ENCODE results near the gene MACROH2A1. TPM values are rescaled to one million over a fixed set of nuclear protein-coding genes. Genes with fewer than 3 reads are reported as not detected.

Gene MACROH2A1
- total and polyA plus RNA-seq, 9 of the 15 experiments (the other 6 are each of a cell fraction or from before 2014, with no cell fraction given), result 44.9 to 289 (median 193) TPM

DNA sequence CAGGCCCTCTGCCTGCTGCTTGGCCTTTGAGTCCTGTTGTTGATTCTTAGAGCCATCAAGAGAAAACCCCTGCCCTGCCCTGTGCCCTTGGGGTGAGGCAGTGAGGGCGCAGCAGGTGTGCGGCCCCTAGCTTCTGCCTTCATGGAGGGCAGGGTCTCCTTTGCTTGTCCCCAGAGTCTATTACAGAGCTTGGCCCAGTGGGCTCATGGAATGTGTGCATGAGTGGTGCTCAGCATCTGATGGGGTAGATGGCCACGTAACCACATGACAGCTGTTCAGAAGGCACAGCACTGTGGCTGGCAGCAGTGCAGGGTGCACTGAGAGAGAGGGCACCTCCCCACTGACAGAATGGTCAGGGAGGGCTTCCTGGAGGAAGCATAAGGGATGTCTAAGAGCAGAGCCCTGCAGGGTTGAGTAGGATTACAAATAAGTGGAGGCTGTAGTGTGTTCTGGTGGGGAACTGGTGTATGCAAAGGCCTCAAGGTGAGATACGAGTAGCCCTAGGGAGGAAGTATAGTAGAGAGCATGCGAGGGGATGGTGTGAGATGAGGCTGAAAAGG, 70.8 kb downstream of the MACROH2A1 start:
- H2AFZ ChIP-seq (ENCODE audit: low read depth, low read length), result no peak overlapping the region
- no peaks in the 10 kb centered on the region for H3K27me3 ChIP-seq (ENCODE audit: control insufficient read depth in 2 of 2, insufficient read depth in 2 of 2, low read length in 2 of 2)
- no TSS peak for BruUV-seq (replicated peaks)
- no peak overlapping the region for H3K27ac ChIP-seq (ENCODE audit: extremely low read depth, low read depth, low read length)
- H3K79me2 ChIP-seq (ENCODE audit: control insufficient read depth, insufficient read depth, low read length), result no peaks in the 10 kb centered on the region
- POLR2A ChIA-PET, result interaction anchor here (0.5 to 1.0 kb wide), 7 partner anchors 8 to 539 kb away, joined by 3 to 5 read pairs (median 3); no protein-coding TSS in a partner anchor
- DNase-seq (ENCODE audit: extremely low read depth in 1 of 4, low spot score in 3 of 4) (no peak), ATAC-seq (no peak), FAIRE-seq (no peak)
- in situ Hi-C loops (cut with MboI) (no loop called here), intact Hi-C loops (cut with micrococcal nuclease) (no loop called here)
- CTCF ChIA-PET (ENCODE audit: low intra/inter-chr PET ratio), result interaction anchor here (0.6 kb wide), 1 partner anchor 81 kb away, joined by 3 read pairs; no protein-coding TSS in a partner anchor
- 83% methylated on average over 5 of the region's 5 CpGs for WGBS (ENCODE audit: insufficient coverage, low coverage, missing lambda C conversion rate)
- TF ChIP-seq ZFP36 (IDR thresholded peaks at IDR 0.05; ENCODE audit: low read depth, low read length, partially characterized antibody) (peak; percentile 76), ZC3H8 (IDR thresholded peaks at IDR 0.05) (no peak)
- H3K36me3 ChIP-seq (ENCODE audit: control insufficient read depth, insufficient read depth, low read length), result peaks cover 19% of the 10 kb centered on the region; the same call in 2 of the 3 replicates
- H3K4me3 ChIP-seq, result no peak overlapping the region
- H3K4me1 ChIP-seq (replicated peaks in 1 of 2; ENCODE audit: control insufficient read depth in 2 of 2, insufficient read depth in 2 of 2, low read length in 2 of 2), result peaks cover 6 to 22% of the 10 kb centered on the region in 2 experiments; a peak in 3 of 5 replicates
- no peaks in the 10 kb centered on the region for H3K9me3 ChIP-seq (replicated peaks; ENCODE audit: control insufficient read depth, insufficient read depth, low read depth, low read length)
- peaks cover 4% of the 10 kb centered on the region for H3K9me1 ChIP-seq (ENCODE audit: control insufficient read depth, insufficient read depth, low read length)
- no peak overlapping the region for H3K9ac ChIP-seq (ENCODE audit: insufficient read depth in 1 of 2, low read depth in 2 of 2, low read length in 2 of 2)
- H4K20me1 ChIP-seq (replicated peaks; ENCODE audit: control insufficient read depth, insufficient read depth, low read length), result peaks cover 11% of the 10 kb centered on the region; the same call in 1 of the 2 replicates
- H3K4me2 ChIP-seq (ENCODE audit: insufficient read depth, low read length), result no peak overlapping the region

DNA sequence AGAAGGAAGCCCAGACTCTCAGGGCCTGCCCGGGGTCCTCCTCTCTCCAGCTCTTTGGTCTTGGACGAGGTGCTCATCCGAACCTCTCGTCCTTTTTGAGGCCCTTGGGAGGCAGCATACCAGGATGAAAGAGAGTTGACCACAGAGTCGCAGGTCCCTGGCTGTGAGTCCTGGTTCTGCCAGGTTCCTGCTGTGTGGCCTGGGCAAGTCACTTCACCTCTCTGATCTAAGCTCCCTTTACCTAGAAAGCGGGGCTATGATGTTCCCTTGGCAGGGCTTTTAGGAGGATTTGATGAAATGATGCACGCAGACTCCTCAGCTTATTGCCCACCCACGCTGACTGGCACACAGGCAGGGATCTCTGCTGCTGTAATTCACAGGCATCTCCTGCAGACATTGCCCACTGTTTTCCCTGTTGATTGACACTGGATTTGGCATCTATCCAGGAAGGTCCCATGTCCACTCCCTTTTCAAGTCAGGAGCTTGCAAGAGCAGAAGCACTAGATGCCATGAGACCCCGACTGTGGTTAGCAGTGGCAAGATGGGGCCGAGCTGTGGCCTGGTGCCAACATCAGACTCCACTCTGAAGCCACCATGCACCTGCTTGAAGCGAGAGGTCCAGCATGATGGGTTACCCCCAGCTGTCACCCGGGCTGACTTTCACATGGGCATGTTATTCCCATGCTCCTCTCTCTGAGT, 71.5 kb downstream of the MACROH2A1 start:
- intact Hi-C loops (cut with micrococcal nuclease), result no loop called here
- Histone ChIP-seq H3K9me3 (replicated peaks; ENCODE audit: control insufficient read depth, insufficient read depth, low read depth, low read length) (no peaks in the 10 kb centered on the region), H3K4me1 (replicated peaks in 1 of 2; ENCODE audit: control insufficient read depth in 2 of 2, insufficient read depth in 2 of 2, low read length in 2 of 2) (peaks cover 6 to 22% of the 10 kb centered on the region in 2 experiments; a peak in 3 of 5 replicates), H3K4me2 (ENCODE audit: insufficient read depth, low read length) (no peak overlapping the region), H3K27ac (ENCODE audit: extremely low read depth, low read depth, low read length) (no peak overlapping the region), H4K20me1 (replicated peaks; ENCODE audit: control insufficient read depth, insufficient read depth, low read length) (peaks cover 11% of the 10 kb centered on the region; the same call in 1 of the 2 replicates), H2AFZ (ENCODE audit: low read depth, low read length) (no peak overlapping the region), H3K79me2 (ENCODE audit: control insufficient read depth, insufficient read depth, low read length) (no peaks in the 10 kb centered on the region), H3K9me1 (ENCODE audit: control insufficient read depth, insufficient read depth, low read length) (peaks cover 4% of the 10 kb centered on the region), H3K36me3 (ENCODE audit: control insufficient read depth, insufficient read depth, low read length) (peaks cover 13% of the 10 kb centered on the region; the same call in 2 of the 3 replicates), H3K4me3 (no peak overlapping the region), H3K9ac (ENCODE audit: insufficient read depth in 1 of 2, low read depth in 2 of 2, low read length in 2 of 2) (no peak overlapping the region), H3K27me3 (ENCODE audit: control insufficient read depth in 2 of 2, insufficient read depth in 2 of 2, low read length in 2 of 2) (no peaks in the 10 kb centered on the region)
- DNase-seq (ENCODE audit: extremely low read depth in 1 of 4, low spot score in 3 of 4), result no peak
- FAIRE-seq, result no peak
- TF ChIP-seq, protein P1, sequence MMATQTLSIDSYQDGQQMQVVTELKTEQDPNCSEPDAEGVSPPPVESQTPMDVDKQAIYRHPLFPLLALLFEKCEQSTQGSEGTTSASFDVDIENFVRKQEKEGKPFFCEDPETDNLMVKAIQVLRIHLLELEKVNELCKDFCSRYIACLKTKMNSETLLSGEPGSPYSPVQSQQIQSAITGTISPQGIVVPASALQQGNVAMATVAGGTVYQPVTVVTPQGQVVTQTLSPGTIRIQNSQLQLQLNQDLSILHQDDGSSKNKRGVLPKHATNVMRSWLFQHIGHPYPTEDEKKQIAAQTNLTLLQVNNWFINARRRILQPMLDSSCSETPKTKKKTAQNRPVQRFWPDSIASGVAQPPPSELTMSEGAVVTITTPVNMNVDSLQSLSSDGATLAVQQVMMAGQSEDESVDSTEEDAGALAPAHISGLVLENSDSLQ (IDR thresholded peaks at IDR 0.05), result peak; percentile 80
- TF ChIP-seq NFIC (IDR thresholded peaks at IDR 0.05), result peak; percentile 81
- TF ChIP-seq, protein P2, sequence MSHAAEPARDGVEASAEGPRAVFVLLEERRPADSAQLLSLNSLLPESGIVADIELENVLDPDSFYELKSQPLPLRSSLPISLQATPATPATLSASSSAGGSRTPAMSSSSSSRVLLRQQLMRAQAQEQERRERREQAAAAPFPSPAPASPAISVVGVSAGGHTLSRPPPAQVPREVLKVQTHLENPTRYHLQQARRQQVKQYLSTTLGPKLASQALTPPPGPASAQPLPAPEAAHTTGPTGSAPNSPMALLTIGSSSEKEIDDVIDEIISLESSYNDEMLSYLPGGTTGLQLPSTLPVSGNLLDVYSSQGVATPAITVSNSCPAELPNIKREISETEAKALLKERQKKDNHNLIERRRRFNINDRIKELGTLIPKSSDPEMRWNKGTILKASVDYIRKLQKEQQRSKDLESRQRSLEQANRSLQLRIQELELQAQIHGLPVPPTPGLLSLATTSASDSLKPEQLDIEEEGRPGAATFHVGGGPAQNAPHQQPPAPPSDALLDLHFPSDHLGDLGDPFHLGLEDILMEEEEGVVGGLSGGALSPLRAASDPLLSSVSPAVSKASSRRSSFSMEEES (CRISPR knock-in tag; IDR thresholded peaks at IDR 0.05), result no peak
- TF ChIP-seq KLF10 (CRISPR knock-in tag; IDR thresholded peaks at IDR 0.05), result no peak
- no peak for TF ChIP-seq ZC3H8 (IDR thresholded peaks at IDR 0.05)
- in situ Hi-C loops (cut with MboI), result no loop called here
- no TSS peak for BruUV-seq (replicated peaks)
- POLR2A ChIA-PET, result interaction anchor here (0.6 to 1.0 kb wide), 4 partner anchors 9 to 317 kb away, joined by 3 to 5 read pairs (median 4); no protein-coding TSS in a partner anchor
- CTCF ChIA-PET (ENCODE audit: low intra/inter-chr PET ratio), result interaction anchor here (0.6 kb wide), 1 partner anchor 81 kb away, joined by 3 read pairs; no protein-coding TSS in a partner anchor
- no peak for ATAC-seq
- 54% methylated on average over 8 of the region's 12 CpGs for WGBS (ENCODE audit: insufficient coverage, low coverage, missing lambda C conversion rate)

Measured in K562 (cell line).